ENCODE data around the gene JPH4. TPM values are rescaled to one million over a fixed set of nuclear protein-coding genes. Genes with fewer than 3 reads are reported as not detected.

JPH4 gene
- total RNA-seq, 1 experiment from 2014 or later: 6.8 TPM

GRCh38 chr14:23609001-23609400 lies 30.4 kb upstream of the JPH4 start:
- no peak overlapping the region for H2AFZ ChIP-seq (ENCODE audit: low read length)
- H3K56ac ChIP-seq (ENCODE audit: insufficient read length, low read depth, low read length): no peak overlapping the region
- H3K79me1 ChIP-seq (ENCODE audit: insufficient read depth, low read depth, low read length, poor library complexity, severe bottlenecking): no peaks in the 10 kb centered on the region
- no peak overlapping the region for H3K27ac Mint-ChIP-seq
- no peaks in the 10 kb centered on the region for H3K4me1 ChIP-seq (ENCODE audit: insufficient read depth, low read length)
- H4K91ac ChIP-seq (ENCODE audit: insufficient read length, low read depth, low read length): no peak overlapping the region
- no peak for TF ChIP-seq CTCF (conservative IDR thresholded peaks at IDR 0.05)
- H3K23ac ChIP-seq (ENCODE audit: insufficient read length, low read depth, low read length): no peak overlapping the region
- H3K4me3 Mint-ChIP-seq: no peak overlapping the region
- no peak overlapping the region for H3K18ac ChIP-seq (ENCODE audit: insufficient read length, low read depth, low read length)
- no peak overlapping the region for H3K27ac ChIP-seq (ENCODE audit: insufficient read length, low read depth, low read length)
- H2BK15ac ChIP-seq (ENCODE audit: low read depth, low read length): no peak overlapping the region
- no peaks in the 10 kb centered on the region for H3K4me1 Mint-ChIP-seq
- no peak overlapping the region for H3K4ac ChIP-seq (ENCODE audit: low read depth, low read length)
- H3K36me3 Mint-ChIP-seq (ENCODE audit: insufficient read depth in 1 of 3, low read depth in 3 of 3): no peaks in the 10 kb centered on the region
- H3K4me2 ChIP-seq (ENCODE audit: insufficient read depth, insufficient read length, low read length): no peak overlapping the region
- H3K79me2 ChIP-seq (ENCODE audit: insufficient read depth, low read length): no peaks in the 10 kb centered on the region
- no peak overlapping the region for H3T11ph ChIP-seq (ENCODE audit: low read length)
- H3K9me3 ChIP-seq (ENCODE audit: control insufficient read depth, low read depth, low read length): no peaks in the 10 kb centered on the region
- peaks cover 9% of the 10 kb centered on the region; the same call in 1 of the 2 replicates for H3K27me3 Mint-ChIP-seq (ENCODE audit: low read depth)
- peaks cover 2 to 31% of the 10 kb centered on the region in 2 experiments; a peak in 4 of 5 replicates for H3K9me3 Mint-ChIP-seq
- H2AK5ac ChIP-seq (ENCODE audit: insufficient read length, low read length): no peak overlapping the region
- H3K27me3 ChIP-seq (ENCODE audit: insufficient read depth, low read length): no peaks in the 10 kb centered on the region
- H4K20me1 ChIP-seq (ENCODE audit: control insufficient read depth, insufficient read depth, insufficient read length): no peaks in the 10 kb centered on the region
- H2BK5ac ChIP-seq (ENCODE audit: insufficient read length, low read length): no peak overlapping the region
- H3K9ac ChIP-seq (ENCODE audit: extremely low read depth, insufficient read length, low read length): no peak overlapping the region
- no peaks in the 10 kb centered on the region for H3K23me2 ChIP-seq (ENCODE audit: insufficient read length, low read depth, low read length, poor library complexity, severe bottlenecking)
- no peak overlapping the region for H2BK120ac ChIP-seq (ENCODE audit: low read depth, low read length, poor library complexity, severe bottlenecking)
- H3K14ac ChIP-seq (ENCODE audit: insufficient read depth, low read length): no peak overlapping the region
- DNase-seq: no peak
- no peak overlapping the region for H2BK20ac ChIP-seq (ENCODE audit: low read depth, low read length, poor library complexity, severe bottlenecking)
- no peak overlapping the region for H2BK12ac ChIP-seq (ENCODE audit: insufficient read length, low read depth, low read length)
- H4K8ac ChIP-seq (replicated peaks; ENCODE audit: insufficient read length, low read depth, low read length): no peak overlapping the region
- H4K5ac ChIP-seq (ENCODE audit: insufficient read length, low read depth, low read length): no peak overlapping the region
- WGBS (ENCODE audit: extremely low coverage, insufficient read length, low lambda C conversion rate): no CpG with 5 or more reads among the region's 3 CpGs

Data from H9 (cell line).